ENCODE results near the gene IL16. TPM values are rescaled to one million over a fixed set of nuclear protein-coding genes. Genes with fewer than 3 reads are reported as not detected.

The IL16 gene
- polyA plus RNA-seq, 2 of the 4 experiments (the other 2 are of a cell fraction): 0.09 TPM; not detected in 1

DNA sequence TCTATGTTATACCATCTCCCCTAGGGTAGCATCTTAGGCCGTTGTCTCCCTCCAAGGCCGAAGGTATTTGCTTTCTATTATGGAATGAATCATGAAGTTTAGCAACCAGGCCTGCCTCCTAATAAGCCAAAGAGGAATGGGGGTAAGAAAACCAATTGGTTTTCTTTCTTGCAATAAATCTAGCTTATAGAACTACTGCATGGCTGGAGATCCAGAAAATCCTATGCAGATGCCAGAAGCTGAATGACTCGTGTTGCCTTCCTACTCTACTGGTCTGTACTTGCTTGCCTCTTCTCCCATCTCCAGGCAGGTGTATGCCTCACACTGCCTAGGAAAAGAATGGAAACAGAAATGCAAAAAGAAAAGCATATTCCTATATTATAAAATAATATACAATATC is 31.1 kb upstream of the IL16 start (continued):
- TF ChIP-seq, protein P1, sequence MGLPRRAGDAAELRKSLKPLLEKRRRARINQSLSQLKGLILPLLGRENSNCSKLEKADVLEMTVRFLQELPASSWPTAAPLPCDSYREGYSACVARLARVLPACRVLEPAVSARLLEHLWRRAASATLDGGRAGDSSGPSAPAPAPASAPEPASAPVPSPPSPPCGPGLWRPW (IDR thresholded peaks at IDR 0.05): no peak
- TF ChIP-seq TFCP2L1 (CRISPR knock-in tag; IDR thresholded peaks at IDR 0.05): no peak

DNA sequence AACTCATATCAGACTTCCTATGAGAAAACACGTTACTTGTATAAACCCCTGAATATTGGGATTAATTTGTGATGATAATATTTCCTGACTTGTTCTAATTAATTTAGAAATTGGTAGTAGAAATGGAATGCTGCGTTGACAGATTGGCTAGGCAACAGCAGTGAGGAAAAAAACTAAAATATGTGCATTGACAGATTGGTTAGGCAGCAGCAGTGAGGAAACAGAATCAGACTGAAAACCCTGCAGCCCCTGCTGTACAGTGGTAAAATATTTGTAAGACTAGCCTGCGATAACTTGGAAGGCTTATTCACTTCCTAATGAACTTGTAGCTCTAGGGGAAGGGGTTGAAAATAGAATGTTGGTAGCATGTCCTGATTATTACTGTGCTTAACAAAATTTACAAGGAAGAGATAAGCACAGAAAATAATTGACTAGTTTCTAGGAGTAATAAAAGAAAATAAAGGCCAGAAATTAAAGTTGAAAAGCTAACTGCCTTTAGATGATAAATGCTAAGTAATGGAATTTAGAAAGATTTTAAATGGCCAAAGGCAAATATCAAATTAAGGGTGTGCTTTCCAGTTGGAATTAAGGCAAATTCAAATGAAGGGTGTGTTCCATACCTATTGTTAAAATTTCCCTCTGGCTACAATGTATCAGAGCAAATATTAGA is 29.9 kb upstream of the IL16 start:
- DNase-seq (ENCODE audit: low read depth in 1 of 2, low spot score in 1 of 2): no peak
- TF ChIP-seq MAFK (IDR thresholded peaks at IDR 0.05; ENCODE audit: partially characterized antibody) (no peak), CHD2 (IDR thresholded peaks at IDR 0.05; ENCODE audit: low read length, partially characterized antibody) (no peak), TP53 (CRISPR knock-in tag; IDR thresholded peaks at IDR 0.05) (no peak), RFX5 (IDR thresholded peaks at IDR 0.05) (no peak), RARB (CRISPR knock-in tag; IDR thresholded peaks at IDR 0.05) (no peak), ESRRA (IDR thresholded peaks at IDR 0.05; ENCODE audit: borderline replicate concordance, low read length) (no peak), TFCP2L1 (CRISPR knock-in tag; IDR thresholded peaks at IDR 0.05) (no peak), EHF (CRISPR knock-in tag; IDR thresholded peaks at IDR 0.05) (no peak), MAZ (IDR thresholded peaks at IDR 0.05; ENCODE audit: borderline replicate concordance, low read depth, low read length) (no peak), FOSB (CRISPR knock-in tag; IDR thresholded peaks at IDR 0.05) (no peak), PHF8 (IDR thresholded peaks at IDR 0.05; ENCODE audit: borderline replicate concordance, low read depth) (no peak)
- TF ChIP-seq, protein P2, sequence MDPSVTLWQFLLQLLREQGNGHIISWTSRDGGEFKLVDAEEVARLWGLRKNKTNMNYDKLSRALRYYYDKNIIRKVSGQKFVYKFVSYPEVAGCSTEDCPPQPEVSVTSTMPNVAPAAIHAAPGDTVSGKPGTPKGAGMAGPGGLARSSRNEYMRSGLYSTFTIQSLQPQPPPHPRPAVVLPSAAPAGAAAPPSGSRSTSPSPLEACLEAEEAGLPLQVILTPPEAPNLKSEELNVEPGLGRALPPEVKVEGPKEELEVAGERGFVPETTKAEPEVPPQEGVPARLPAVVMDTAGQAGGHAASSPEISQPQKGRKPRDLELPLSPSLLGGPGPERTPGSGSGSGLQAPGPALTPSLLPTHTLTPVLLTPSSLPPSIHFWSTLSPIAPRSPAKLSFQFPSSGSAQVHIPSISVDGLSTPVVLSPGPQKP (IDR thresholded peaks at IDR 0.05; ENCODE audit: low read depth, low read length): no peak
- H3K4me2 ChIP-seq: no peak overlapping the region
- H3K27ac ChIP-seq: no peak overlapping the region
- 19% methylated on average over 3 of the region's 3 CpGs for WGBS (ENCODE audit: missing lambda C conversion rate)
- ChIA-PET POLR2A (no interaction called here), CTCF (interaction anchor here (1.6 to 4.4 kb wide), 3 partner anchors 10 to 19 kb away, joined by 4 to 25 read pairs (median 7); no protein-coding TSS in a partner anchor)
- H3K4me3 ChIP-seq: no peak overlapping the region
- no peaks in the 10 kb centered on the region for H3K9me3 ChIP-seq
- no peak for FAIRE-seq
- no peak for ATAC-seq
- H3K4me1 ChIP-seq: no peaks in the 10 kb centered on the region

DNA sequence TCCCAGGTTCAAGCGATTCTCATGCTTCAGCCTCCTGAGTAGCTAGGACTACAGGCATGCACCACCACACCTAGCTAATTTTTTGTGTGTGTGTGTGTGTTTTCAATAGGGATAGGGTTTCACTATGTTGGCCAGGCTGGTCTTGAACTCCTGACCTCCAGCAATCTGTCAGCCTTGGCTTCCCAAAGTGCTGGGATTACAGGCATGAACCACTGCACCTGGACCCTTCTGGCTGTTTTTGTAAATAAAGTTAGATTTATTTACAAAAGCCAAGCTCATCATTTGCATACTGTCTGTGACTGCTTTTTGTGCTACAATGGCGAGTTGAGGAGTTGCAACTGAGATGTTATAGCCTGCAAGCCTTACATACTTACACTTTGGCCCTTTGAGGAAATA is 28.6 kb upstream of the IL16 start:
- WGBS (ENCODE audit: missing lambda C conversion rate): 9% methylated on average over 2 of the region's 2 CpGs
- FAIRE-seq (no peak), ATAC-seq (no peak), DNase-seq (ENCODE audit: low read depth in 1 of 2, low spot score in 1 of 2) (no peak)
- H3K4me1 ChIP-seq: no peaks in the 10 kb centered on the region
- ChIA-PET POLR2A (no interaction called here), CTCF (interaction anchor here (0.8 to 4.7 kb wide), 4 partner anchors 11 to 98 kb away, joined by 3 to 26 read pairs (median 5); no protein-coding TSS in a partner anchor)
- no peak for TF ChIP-seq KDM5A (IDR thresholded peaks at IDR 0.05)
- TF ChIP-seq MAZ (IDR thresholded peaks at IDR 0.05; ENCODE audit: borderline replicate concordance, low read depth, low read length): no peak
- no peaks in the 10 kb centered on the region for H3K9me3 ChIP-seq
- no peak overlapping the region for H3K4me2 ChIP-seq
- no peak overlapping the region for H3K27ac ChIP-seq
- H3K4me3 ChIP-seq: no peak overlapping the region

DNA sequence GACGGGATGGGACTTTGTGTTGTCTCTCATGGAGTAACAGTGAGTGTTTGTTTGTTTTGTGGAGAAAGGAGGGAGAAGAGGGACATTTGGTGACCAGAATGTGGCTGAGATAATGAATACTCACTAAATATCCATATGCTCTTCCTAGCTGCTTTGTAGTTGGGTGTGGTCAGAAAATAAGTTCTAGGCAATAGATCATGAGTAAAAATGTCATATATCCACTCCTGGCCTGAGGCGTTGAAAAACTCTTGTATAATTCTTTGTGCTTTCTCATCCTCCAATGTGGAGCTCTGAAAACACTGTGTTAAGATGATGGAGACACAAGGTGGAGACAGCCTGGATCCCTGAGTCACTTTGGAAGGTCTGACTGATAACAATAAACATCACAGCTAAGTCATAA is 28.0 kb upstream of the IL16 start:
- POLR2A ChIA-PET: no interaction called here
- no peak overlapping the region for H3K4me2 ChIP-seq
- no peaks in the 10 kb centered on the region for H3K4me1 ChIP-seq
- no peak overlapping the region for H3K4me3 ChIP-seq
- DNase-seq (ENCODE audit: low read depth in 1 of 2, low spot score in 1 of 2): no peak
- CTCF ChIA-PET: interaction anchor here (0.8 to 4.7 kb wide), 5 partner anchors 11 to 98 kb away, joined by 3 to 26 read pairs (median 3); no protein-coding TSS in a partner anchor
- ATAC-seq: no peak
- no peaks in the 10 kb centered on the region for H3K9me3 ChIP-seq
- H3K27ac ChIP-seq: no peak overlapping the region
- 9% methylated on average over 2 of the region's 2 CpGs for WGBS (ENCODE audit: missing lambda C conversion rate)
- FAIRE-seq: no peak
- TF ChIP-seq PHF8 (IDR thresholded peaks at IDR 0.05; ENCODE audit: borderline replicate concordance, low read depth) (no peak), RNF2 (IDR thresholded peaks at IDR 0.05; ENCODE audit: borderline replicate concordance, low read depth) (no peak), CHD4 (IDR thresholded peaks at IDR 0.05; ENCODE audit: borderline replicate concordance) (no peak), NPAS2 (CRISPR knock-in tag; IDR thresholded peaks at IDR 0.05; ENCODE audit: borderline replicate concordance) (no peak), TP53 (CRISPR knock-in tag; IDR thresholded peaks at IDR 0.05) (no peak), CBX2 (IDR thresholded peaks at IDR 0.05; ENCODE audit: borderline replicate concordance, low read depth) (no peak), RARB (CRISPR knock-in tag; IDR thresholded peaks at IDR 0.05) (no peak), CHD2 (IDR thresholded peaks at IDR 0.05; ENCODE audit: low read length, partially characterized antibody) (no peak), HOXB13 (CRISPR knock-in tag; IDR thresholded peaks at IDR 0.05; ENCODE audit: low read depth) (no peak), CBX8 (IDR thresholded peaks at IDR 0.05) (no peak), HDAC2 (IDR thresholded peaks at IDR 0.05) (no peak), ZFP36 (IDR thresholded peaks at IDR 0.05; ENCODE audit: borderline replicate concordance, partially characterized antibody) (no peak), NFE2L2 (conservative IDR thresholded peaks at IDR 0.05; ENCODE audit: low read length) (no peak), KDM1A (IDR thresholded peaks at IDR 0.05; ENCODE audit: low read depth) (no peak), FOXS1 (CRISPR knock-in tag; IDR thresholded peaks at IDR 0.05) (no peak)
